ENCODE results near the gene DNAH6. TPM values are rescaled to one million over a fixed set of nuclear protein-coding genes. Genes with fewer than 3 reads are reported as not detected.
A peak's percentile ranks its signal among the peaks of the same experiment; 100 is the strongest.

The DNAH6 gene
- polyA plus RNA-seq, 4 donors: 1.7 to 3.0 (median 2.2) TPM

- DNase-seq (ENCODE audit: low read depth in 4 of 4, low spot score in 3 of 4): peak in 2 of 4 donors; percentile 3 to 6
Observed at GRCh38 chr2:84686783-84687476, 170.6 kb downstream of the DNAH6 start.

- DNase-seq (ENCODE audit: low read depth in 4 of 4, low spot score in 3 of 4): no peak
Observed at GRCh38 chr2:84687498-84688149, 171.3 kb downstream of the DNAH6 start.

GRCh38 chr2:84690225-84690624 is 173.9 kb downstream of the DNAH6 start:
- DNase-seq (ENCODE audit: low read depth in 4 of 4, low spot score in 3 of 4): no peak

GRCh38 chr2:84694088-84694622 is 177.9 kb downstream of the DNAH6 start:
- DNase-seq (ENCODE audit: low read depth in 4 of 4, low spot score in 3 of 4): no peak

GRCh38 chr2:84697895-84698294 is 181.6 kb downstream of the DNAH6 start:
- DNase-seq (ENCODE audit: low read depth in 4 of 4, low spot score in 3 of 4): no peak

- DNase-seq (ENCODE audit: low read depth in 4 of 4, low spot score in 3 of 4): no peak
Observed at GRCh38 chr2:84700006-84700405, 183.7 kb downstream of the DNAH6 start.

- no peak for DNase-seq (ENCODE audit: low read depth in 4 of 4, low spot score in 3 of 4)
Observed at GRCh38 chr2:84701880-84702279, 185.6 kb downstream of the DNAH6 start.

- DNase-seq (ENCODE audit: low read depth in 4 of 4, low spot score in 3 of 4): no peak
Observed at GRCh38 chr2:84702941-84703340, 186.6 kb downstream of the DNAH6 start.

GRCh38 chr2:84703831-84704230 is 187.5 kb downstream of the DNAH6 start:
- no peak for DNase-seq (ENCODE audit: low read depth in 4 of 4, low spot score in 3 of 4)

GRCh38 chr2:84704505-84705244 is 188.4 kb downstream of the DNAH6 start:
- no peak for DNase-seq (ENCODE audit: low read depth in 4 of 4, low spot score in 3 of 4)

GRCh38 chr2:84705858-84706257 is 189.6 kb downstream of the DNAH6 start:
- DNase-seq (ENCODE audit: low read depth in 4 of 4, low spot score in 3 of 4): no peak

- DNase-seq (ENCODE audit: low read depth in 4 of 4, low spot score in 3 of 4): no peak
Observed at GRCh38 chr2:84708442-84708841, 192.1 kb downstream of the DNAH6 start.

GRCh38 chr2:84711651-84712050 is 195.4 kb downstream of the DNAH6 start:
- DNase-seq (ENCODE audit: low read depth in 4 of 4, low spot score in 3 of 4): no peak

GRCh38 chr2:84713441-84713840 is 197.1 kb downstream of the DNAH6 start:
- DNase-seq (ENCODE audit: low read depth in 4 of 4, low spot score in 3 of 4): no peak

- DNase-seq (ENCODE audit: low read depth in 4 of 4, low spot score in 3 of 4): no peak
Observed at GRCh38 chr2:84716564-84716963, 200.3 kb downstream of the DNAH6 start.

- DNase-seq (ENCODE audit: low read depth in 4 of 4, low spot score in 3 of 4): no peak
Observed at GRCh38 chr2:84717302-84717701, 201.0 kb downstream of the DNAH6 start.

GRCh38 chr2:84719434-84719833 is 203.1 kb downstream of the DNAH6 start:
- no peak for DNase-seq (ENCODE audit: low read depth in 4 of 4, low spot score in 3 of 4)

- DNase-seq (ENCODE audit: low read depth in 4 of 4, low spot score in 3 of 4): no peak
Observed at GRCh38 chr2:84723831-84724230, 207.5 kb downstream of the DNAH6 start.

GRCh38 chr2:84725717-84726116 is 209.4 kb downstream of the DNAH6 start:
- DNase-seq (ENCODE audit: low read depth in 4 of 4, low spot score in 3 of 4): no peak

GRCh38 chr2:84727315-84727714 is 211.0 kb downstream of the DNAH6 start:
- no peak for DNase-seq (ENCODE audit: low read depth in 4 of 4, low spot score in 3 of 4)

GRCh38 chr2:84729224-84729623 is 212.9 kb downstream of the DNAH6 start:
- no peak for DNase-seq (ENCODE audit: low read depth in 4 of 4, low spot score in 3 of 4)

Measured in right renal pelvis (tissue), 4 donors.